Neural progenitor cell (in vitro differentiated cells): ENCODE data around the gene DYSF. TPM values are rescaled to one million over a fixed set of nuclear protein-coding genes. Genes with fewer than 3 reads are reported as not detected.

Source experiments
- DNase-seq: peaks from one replicate; pipeline ENCODE4 v3.0.0-alpha.2; 2016; ENCODE audit warnings: low spot score
- H2AFZ ChIP-seq: fragments of 200-600 bp; sonication (generic); replicated peaks from 2 replicates; pipeline ENCODE4 v1.6.1; 2016; ENCODE audit warnings: antibody characterized with exemption
- H3F3A ChIP-seq: fragments of 200-600 bp; sonication (generic); 2 replicates; pipeline ENCODE4 v1.6.1; 2016; ENCODE audit warnings: antibody characterized with exemption, low read depth
- H3K27ac ChIP-seq: fragments of 200-600 bp; sonication (generic); 2 replicates; pipeline ENCODE4 v1.5.1; 2016; ENCODE audit warnings: mild to moderate bottlenecking
- H3K27me3 ChIP-seq: fragments of 200-600 bp; sonication (generic); 2 replicates; pipeline ENCODE4 v1.6.1; 2016; ENCODE audit warnings: mild to moderate bottlenecking, moderate library complexity
- H3K36me3 ChIP-seq: fragments of 200-600 bp; sonication (generic); 2 replicates; pipeline ENCODE4 v1.5.1; 2016
- H3K4me1 ChIP-seq: fragments of 200-600 bp; sonication (generic); 2 replicates; pipeline ENCODE4 v1.6.1; 2016; ENCODE audit warnings: mixed run types
- H3K4me2 ChIP-seq: fragments of 200-600 bp; sonication (generic); 2 replicates; pipeline ENCODE4 v1.6.1; 2016
- H3K4me3 ChIP-seq: fragments of 200-600 bp; sonication (generic); 2 replicates; pipeline ENCODE4 v1.5.1; 2016
- H3K79me2 ChIP-seq: fragments of 200-600 bp; sonication (generic); 2 replicates; pipeline ENCODE4 v1.6.1; 2016; ENCODE audit warnings: low read depth
- H3K9ac ChIP-seq: fragments of 200-600 bp; sonication (generic); 2 replicates; pipeline ENCODE4 v1.6.1; 2016
- H3K9me3 ChIP-seq: fragments of 200-600 bp; sonication (generic); 2 replicates; pipeline ENCODE4 v1.5.1; 2016; ENCODE audit warnings: low read depth
- H4K20me1 ChIP-seq: fragments of 200-600 bp; sonication (generic); 2 replicates; pipeline ENCODE4 v1.6.1; 2016; ENCODE audit warnings: low read depth
- H3K27ac Mint-ChIP-seq: 3 replicates; pipeline ENCODE4 v1.8.0; 2021; ENCODE audit warnings: mixed read lengths
- H3K27me3 Mint-ChIP-seq: 2 replicates; pipeline ENCODE4 v1.8.0; 2022; ENCODE audit warnings: low read depth, mild to moderate bottlenecking, inconsistent platforms, moderate library complexity, mixed read lengths; ENCODE audit not compliant: insufficient read depth
- H3K36me3 Mint-ChIP-seq: 3 replicates; pipeline ENCODE4 v1.8.0; 2021; ENCODE audit warnings: mixed read lengths
- H3K4me1 Mint-ChIP-seq: 3 replicates; pipeline ENCODE4 v1.8.0; 2021; ENCODE audit warnings: mixed read lengths
- H3K4me3 Mint-ChIP-seq: 3 replicates; pipeline ENCODE4 v1.8.0; 2021; ENCODE audit warnings: mild to moderate bottlenecking, moderate library complexity, mixed read lengths
- H3K9me3 Mint-ChIP-seq: 3 replicates; pipeline ENCODE4 v1.8.0; 2020; ENCODE audit warnings: mixed read lengths
- CTCF ChIP-seq: fragments of 200-600 bp; sonication (generic); IDR thresholded peaks from 2 replicates; pipeline ENCODE4 v1.5.1; 2017; ENCODE audit warnings: antibody characterized with exemption, mild to moderate bottlenecking
- EZH2 ChIP-seq: fragments of 200-600 bp; sonication (generic); IDR thresholded peaks from 2 replicates; pipeline ENCODE4 v1.6.1; 2017; ENCODE audit warnings: antibody characterized with exemption, mild to moderate bottlenecking, moderate library complexity
- EZH2phosphoT487 ChIP-seq: fragments of 200-600 bp; sonication (generic); IDR thresholded peaks from 2 replicates; pipeline ENCODE4 v1.6.1; 2017; ENCODE audit warnings: antibody characterized with exemption
- total RNA-seq: library from RNA; depleted of rRNA; stranded (reverse); fragments of >200 nt; gene quantifications from 2 replicates; pipeline ENCODE4 v1.2.3, GENCODE V29; 2015; ENCODE audit warnings: low replicate concordance

DYSF gene
- total RNA-seq, 1 donor from 2014 or later, result 0.39 TPM

- DNase-seq, result no peak
- no peak overlapping the region for H3K27ac ChIP-seq
- no peak overlapping the region for H3K4me2 ChIP-seq
- Mint-ChIP-seq H3K4me3 (no peak overlapping the region), H3K36me3 (no peaks in the 10 kb centered on the region), H3K27ac (no peak overlapping the region), H3K4me1 (no peaks in the 10 kb centered on the region), H3K9me3 (peaks cover 10% of the 10 kb centered on the region), H3K27me3 (peaks cover 4% of the 10 kb centered on the region)
- H3K79me2 ChIP-seq, result no peaks in the 10 kb centered on the region
- TF ChIP-seq CTCF (no peak), EZH2 (no peak), EZH2phosphoT487 (no peak)
- H3F3A ChIP-seq, result no peaks in the 10 kb centered on the region
- H2AFZ ChIP-seq, result no peak overlapping the region
- no peaks in the 10 kb centered on the region for H3K9me3 ChIP-seq
- no peaks in the 10 kb centered on the region for H3K27me3 ChIP-seq
- H3K9ac ChIP-seq, result no peak overlapping the region
- no peaks in the 10 kb centered on the region for H4K20me1 ChIP-seq
- H3K4me1 ChIP-seq, result no peaks in the 10 kb centered on the region
- no peaks in the 10 kb centered on the region for H3K36me3 ChIP-seq
- no peak overlapping the region for H3K4me3 ChIP-seq
These were observed 282.3 kb downstream of the DYSF start for GRCh38 chr2:71735676-71736075.

Other genes with a start within 250 kb of the DYSF start
- gene PAIP2B, start 226.5 kb upstream of the DYSF start, total RNA-seq, result 12.5 and 17.1 TPM in 2 replicates
- 301 and 362 TPM in 2 replicates for gene ZNF638, start 121.8 kb upstream of the DYSF start, total RNA-seq